HUES64 (cell line): ENCODE results near the gene JPH4.

ENCODE experiments used
- H3K27ac ChIP-seq: 2 replicates; pipeline ENCODE4 v1.7.0; 2013; ENCODE audit warnings: low read depth, low read length, inconsistent platforms
- H3K27me3 ChIP-seq: 2 replicates; pipeline ENCODE4 v1.6.1; 2013; ENCODE audit warnings: mild to moderate bottlenecking, low read length; ENCODE audit not compliant: insufficient read depth
- H3K36me3 ChIP-seq: 2 replicates; pipeline ENCODE4 v1.6.1; 2013; ENCODE audit warnings: mild to moderate bottlenecking, low read length; ENCODE audit not compliant: insufficient read depth
- H3K4me1 ChIP-seq: 2 replicates; pipeline ENCODE4 v1.6.1; 2013; ENCODE audit warnings: mild to moderate bottlenecking, low read length, moderate library complexity; ENCODE audit not compliant: insufficient read depth
- H3K4me3 ChIP-seq: 2 replicates; pipeline ENCODE4 v1.5.1; 2013; ENCODE audit warnings: mild to moderate bottlenecking, low read length, moderate library complexity
- H3K9ac ChIP-seq: 2 replicates; pipeline ENCODE4 v1.6.1; 2013; ENCODE audit warnings: mild to moderate bottlenecking, low read depth, low read length
- H3K9me3 ChIP-seq: 2 replicates; pipeline ENCODE4 v1.6.1; 2013; ENCODE audit warnings: low read depth, low read length; ENCODE audit not compliant: insufficient read depth
- WGBS: fragments of 150-250, 120-280 bp; methylation state at CpG from one replicate; pipeline ENCODE4 v1.1.7; 2013; ENCODE audit warnings: missing lambda C conversion rate; 5-methylcytosine and 5-hydroxymethylcytosine counted together

The JPH4 gene

GRCh38 chr14:23530375-23531055, 48.1 kb downstream of the JPH4 start:
- Histone ChIP-seq H3K27me3 (no peaks in the 10 kb centered on the region), H3K4me3 (no peak overlapping the region), H3K36me3 (peaks cover 85% of the 10 kb centered on the region), H3K9ac (no peak overlapping the region), H3K27ac (no peak overlapping the region), H3K4me1 (peaks cover 10% of the 10 kb centered on the region), H3K9me3 (no peaks in the 10 kb centered on the region)
- WGBS: 94% methylated on average over 10 of the region's 10 CpGs

GRCh38 chr14:23529016-23529415, 49.6 kb downstream of the JPH4 start:
- WGBS: 100% methylated on average over 3 of the region's 3 CpGs
- no peak overlapping the region for H3K4me3 ChIP-seq
- no peaks in the 10 kb centered on the region for H3K27me3 ChIP-seq
- H3K9me3 ChIP-seq: no peaks in the 10 kb centered on the region
- no peak overlapping the region for H3K27ac ChIP-seq
- H3K4me1 ChIP-seq: peaks cover 10% of the 10 kb centered on the region
- peaks cover 84% of the 10 kb centered on the region for H3K36me3 ChIP-seq
- H3K9ac ChIP-seq: no peak overlapping the region

GRCh38 chr14:23528555-23528954, 50.0 kb downstream of the JPH4 start:
- no peaks in the 10 kb centered on the region for H3K9me3 ChIP-seq
- no peak overlapping the region for H3K4me3 ChIP-seq
- H3K4me1 ChIP-seq: peaks cover 10% of the 10 kb centered on the region
- 89% methylated on average over 1 of the region's 1 CpG for WGBS
- peak overlapping the region; percentile 37; the same call in 1 of the 2 replicates for H3K9ac ChIP-seq
- no peaks in the 10 kb centered on the region for H3K27me3 ChIP-seq
- peaks cover 81% of the 10 kb centered on the region for H3K36me3 ChIP-seq
- no peak overlapping the region for H3K27ac ChIP-seq

- whole genome bisulfite sequencing: 88% methylated on average over 8 of the region's 8 CpGs
- Histone ChIP-seq H3K27me3 (no peaks in the 10 kb centered on the region), H3K9ac (no peak overlapping the region), H3K36me3 (peaks cover 57% of the 10 kb centered on the region), H3K9me3 (no peaks in the 10 kb centered on the region), H3K4me1 (peaks cover 12% of the 10 kb centered on the region), H3K4me3 (no peak overlapping the region), H3K27ac (no peak overlapping the region)
These were observed 53.0 kb downstream of the JPH4 start for GRCh38 chr14:23525611-23526010.

- 96% methylated on average over 14 of the region's 14 CpGs for WGBS
- H3K9me3 ChIP-seq: no peaks in the 10 kb centered on the region
- H3K36me3 ChIP-seq: peaks cover 52% of the 10 kb centered on the region
- H3K27ac ChIP-seq: no peak overlapping the region
- no peaks in the 10 kb centered on the region for H3K27me3 ChIP-seq
- no peak overlapping the region for H3K9ac ChIP-seq
- no peak overlapping the region for H3K4me3 ChIP-seq
- H3K4me1 ChIP-seq: peaks cover 14% of the 10 kb centered on the region
These were observed 53.6 kb downstream of the JPH4 start for GRCh38 chr14:23524954-23525353.

GRCh38 chr14:23523229-23524016, 55.2 kb downstream of the JPH4 start:
- peaks cover 38% of the 10 kb centered on the region for H3K36me3 ChIP-seq
- H3K9ac ChIP-seq: no peak overlapping the region
- H3K27ac ChIP-seq: no peak overlapping the region
- H3K9me3 ChIP-seq: no peaks in the 10 kb centered on the region
- 89% methylated on average over 16 of the region's 16 CpGs for WGBS
- H3K27me3 ChIP-seq: no peaks in the 10 kb centered on the region
- no peak overlapping the region for H3K4me3 ChIP-seq
- H3K4me1 ChIP-seq: peaks cover 28% of the 10 kb centered on the region

GRCh38 chr14:23522643-23523198, 55.9 kb downstream of the JPH4 start:
- Histone ChIP-seq H3K9me3 (no peaks in the 10 kb centered on the region), H3K9ac (no peak overlapping the region), H3K27ac (no peak overlapping the region), H3K27me3 (no peaks in the 10 kb centered on the region), H3K4me3 (no peak overlapping the region), H3K4me1 (peaks cover 30% of the 10 kb centered on the region), H3K36me3 (peaks cover 33% of the 10 kb centered on the region)
- WGBS: 93% methylated on average over 9 of the region's 9 CpGs

- no peaks in the 10 kb centered on the region for H3K27me3 ChIP-seq
- 93% methylated on average over 19 of the region's 20 CpGs for WGBS
- H3K4me3 ChIP-seq: no peak overlapping the region
- H3K27ac ChIP-seq: no peak overlapping the region
- H3K9me3 ChIP-seq: no peaks in the 10 kb centered on the region
- peaks cover 32% of the 10 kb centered on the region for H3K4me1 ChIP-seq
- no peak overlapping the region for H3K9ac ChIP-seq
- peaks cover 27% of the 10 kb centered on the region for H3K36me3 ChIP-seq
These were observed 56.6 kb downstream of the JPH4 start for GRCh38 chr14:23521785-23522640.

- 0 out of 2 replicates have a peak, but pooled peaks cover 4% of the 10 kb centered on the region for H3K27me3 ChIP-seq
- no peak overlapping the region for H3K4me3 ChIP-seq
- H3K9me3 ChIP-seq: no peaks in the 10 kb centered on the region
- no peak overlapping the region for H3K27ac ChIP-seq
- peaks cover 17% of the 10 kb centered on the region for H3K36me3 ChIP-seq
- H3K4me1 ChIP-seq: peaks cover 32% of the 10 kb centered on the region
- no peak overlapping the region for H3K9ac ChIP-seq
- WGBS: 88% methylated on average over 13 of the region's 14 CpGs
These were observed 57.6 kb downstream of the JPH4 start for GRCh38 chr14:23520899-23521533.

- Histone ChIP-seq H3K36me3 (no peaks in the 10 kb centered on the region), H3K4me1 (peaks cover 32% of the 10 kb centered on the region), H3K27me3 (0 out of 2 replicates have a peak, but pooled peaks cover 4% of the 10 kb centered on the region), H3K9me3 (no peaks in the 10 kb centered on the region), H3K9ac (no peak overlapping the region), H3K4me3 (no peak overlapping the region), H3K27ac (no peak overlapping the region; the same call in 1 of the 2 replicates)
- 76% methylated on average over 4 of the region's 4 CpGs for WGBS
These were observed 59.9 kb downstream of the JPH4 start for GRCh38 chr14:23518709-23519108.
